Mesenchymal stem cell (in vitro differentiated cells and primary cell): ENCODE data around the gene ANKRD2.
"Not testable (repeated sequence)": the region's sequence is repeated elsewhere in the genome, so short reads cannot be mapped to it uniquely, and the experiment has no call there.

Source experiments
- DNase-seq: peaks from one replicate; pipeline ENCODE4 v3.0.0-alpha.2; 2013
- H2AFZ ChIP-seq: one replicate; pipeline ENCODE4 v1.6.1; 2013; ENCODE audit warnings: low read depth, mild to moderate bottlenecking, control low read depth, inconsistent platforms, low read length, moderate library complexity
- H2AK5ac ChIP-seq: 2 replicates; pipeline ENCODE4 v1.6.1; 2013; ENCODE audit warnings: low read length, moderate library complexity, mild to moderate bottlenecking, inconsistent platforms; ENCODE audit not compliant: severe bottlenecking
- H2BK120ac ChIP-seq: one replicate; pipeline ENCODE4 v1.6.1; 2013; ENCODE audit warnings: low read depth, mild to moderate bottlenecking, inconsistent platforms, low read length, moderate library complexity
- H2BK12ac ChIP-seq, 2 experiments: one replicate each; pipeline ENCODE4 v1.6.1; 2013; ENCODE audit warnings: inconsistent platforms in 2 of 2, low read length in 2 of 2, mild to moderate bottlenecking in 2 of 2, moderate library complexity in 2 of 2, control low read depth in 1 of 2
- H2BK15ac ChIP-seq: one replicate; pipeline ENCODE4 v1.6.1; 2013; ENCODE audit warnings: mild to moderate bottlenecking, low read depth, inconsistent platforms; ENCODE audit not compliant: poor library complexity, severe bottlenecking
- H2BK5ac ChIP-seq: 2 replicates; pipeline ENCODE4 v1.6.1; 2013; ENCODE audit warnings: low read depth, mild to moderate bottlenecking, low read length, control low read depth, inconsistent platforms; ENCODE audit not compliant: poor library complexity, severe bottlenecking
- H3K14ac ChIP-seq, 2 experiments: one replicate each; pipeline ENCODE4 v1.6.1; 2013; ENCODE audit warnings: inconsistent platforms in 2 of 2, low read length in 2 of 2, control low read depth in 1 of 2, mild to moderate bottlenecking in 1 of 2, moderate library complexity in 1 of 2
- H3K18ac ChIP-seq, 2 experiments: one replicate each; pipeline ENCODE4 v1.6.1; 2013; ENCODE audit warnings: inconsistent platforms in 2 of 2, low read length in 2 of 2, control low read depth in 1 of 2, low read depth in 1 of 2, mild to moderate bottlenecking in 1 of 2
- H3K23ac ChIP-seq, 2 experiments: one replicate each; pipeline ENCODE4 v1.6.1; 2013; ENCODE audit warnings: inconsistent platforms in 2 of 2, low read length in 2 of 2, mild to moderate bottlenecking in 2 of 2, moderate library complexity in 2 of 2, control low read depth in 1 of 2
- H3K27ac ChIP-seq: 2 replicates; pipeline ENCODE4 v1.5.1; 2013; ENCODE audit warnings: mild to moderate bottlenecking, moderate library complexity, low read length, control low read depth, inconsistent platforms; ENCODE audit not compliant: poor library complexity, severe bottlenecking
- H3K27me3 ChIP-seq, 2 experiments: 2 replicates each; pipeline versions ENCODE4 v1.6.1 to v1.7.0; 2013; ENCODE audit warnings: low read length in 2 of 2, mild to moderate bottlenecking in 2 of 2, moderate library complexity in 2 of 2, control low read depth in 1 of 2, inconsistent platforms in 1 of 2; ENCODE audit not compliant: control insufficient read depth in 1 of 2, insufficient read depth in 1 of 2
- H3K36me3 ChIP-seq, 2 experiments: 2 replicates each; pipeline versions ENCODE4 v1.6.1 to v1.7.0; 2013; ENCODE audit warnings: low read length in 2 of 2, control low read depth in 1 of 2, inconsistent platforms in 1 of 2, low read depth in 1 of 2, mild to moderate bottlenecking in 1 of 2; ENCODE audit not compliant: insufficient read depth in 2 of 2, control insufficient read depth in 1 of 2
- H3K4ac ChIP-seq, 2 experiments: one replicate each; pipeline ENCODE4 v1.6.1; 2013; ENCODE audit warnings: inconsistent platforms in 2 of 2, low read length in 2 of 2, mild to moderate bottlenecking in 2 of 2, moderate library complexity in 2 of 2, control low read depth in 1 of 2, low read depth in 1 of 2
- H3K4me1 ChIP-seq: 2 replicates; pipeline ENCODE4 v1.6.1; 2013; ENCODE audit warnings: low read depth, low read length, control low read depth; ENCODE audit not compliant: control insufficient read depth, insufficient read depth
- H3K4me2 ChIP-seq: 2 replicates; pipeline ENCODE4 v1.6.1; 2013; ENCODE audit warnings: low read length, mild to moderate bottlenecking, inconsistent platforms; ENCODE audit not compliant: poor library complexity, severe bottlenecking
- H3K4me3 ChIP-seq, 2 experiments: 2 replicates each; pipeline versions ENCODE4 v1.5.1 to v1.7.0; 2013; ENCODE audit warnings: low read length in 2 of 2, mild to moderate bottlenecking in 2 of 2, control low read depth in 1 of 2, low read depth in 1 of 2; ENCODE audit not compliant: insufficient read depth in 1 of 2
- H3K79me1 ChIP-seq: replicated peaks from 2 replicates; pipeline ENCODE4 v1.6.1; 2013; ENCODE audit warnings: mild to moderate bottlenecking, control low read depth, low read length, inconsistent platforms; ENCODE audit not compliant: poor library complexity, severe bottlenecking
- H3K9ac ChIP-seq: 2 replicates; pipeline ENCODE4 v1.7.0; 2013; ENCODE audit warnings: mild to moderate bottlenecking, low read length, moderate library complexity
- H3K9me3 ChIP-seq: 2 replicates; pipeline ENCODE4 v1.7.0; 2013; ENCODE audit warnings: mild to moderate bottlenecking, low read length; ENCODE audit not compliant: control insufficient read depth
- H4K8ac ChIP-seq: one replicate; pipeline ENCODE4 v1.6.1; 2013; ENCODE audit warnings: inconsistent platforms, mild to moderate bottlenecking, low read length, moderate library complexity
- H4K91ac ChIP-seq: one replicate; pipeline ENCODE4 v1.6.1; 2013; ENCODE audit warnings: mild to moderate bottlenecking, low read length, inconsistent platforms
- WGBS: methylation state at CpG from one replicate; pipeline ENCODE4 v1.1.7; 2013; ENCODE audit warnings: mixed read lengths; 5-methylcytosine and 5-hydroxymethylcytosine counted together

Gene ANKRD2

GRCh38 chr10:97573672-97574071 lies 1.1 kb downstream of the ANKRD2 start:
- H3K9ac ChIP-seq: no peak overlapping the region
- H2BK5ac ChIP-seq: no peak overlapping the region
- no peak overlapping the region for H2BK15ac ChIP-seq
- H2BK12ac ChIP-seq: no peak overlapping the region
- no peaks in the 10 kb centered on the region for H3K9me3 ChIP-seq
- H3K27ac ChIP-seq: peak overlapping the region; percentile 89
- H2AFZ ChIP-seq: no peak overlapping the region
- H2AK5ac ChIP-seq: peak overlapping the region; percentile 76
- no peak overlapping the region for H3K4ac ChIP-seq
- H3K27me3 ChIP-seq: no peaks in the 10 kb centered on the region
- peaks cover 3% of the 10 kb centered on the region for H3K79me1 ChIP-seq
- WGBS: 63% methylated on average over 2 of the region's 2 CpGs
- no peak overlapping the region for H3K14ac ChIP-seq
- no peak overlapping the region for H2BK120ac ChIP-seq
- H4K91ac ChIP-seq: no peak overlapping the region
- H3K4me3 ChIP-seq: no peak overlapping the region
- peaks cover 53% of the 10 kb centered on the region for H3K4me1 ChIP-seq
- H3K23ac ChIP-seq: no peak overlapping the region
- no peak overlapping the region for H4K8ac ChIP-seq
- no peak for DNase-seq
- no peak overlapping the region for H3K4me2 ChIP-seq
- peaks cover 24 to 33% of the 10 kb centered on the region in 2 experiments for H3K36me3 ChIP-seq
- H3K18ac ChIP-seq: no peak overlapping the region

GRCh38 chr10:97574374-97575126 lies 2.0 kb downstream of the ANKRD2 start:
- Histone ChIP-seq H3K36me3 (peaks cover 16 to 24% of the 10 kb centered on the region in 2 experiments), H2BK120ac (no peak overlapping the region), H2BK5ac (peak overlapping the region; percentile 95), H3K4me3 (no peak overlapping the region), H3K4me1 (peaks cover 53% of the 10 kb centered on the region), H4K8ac (peak overlapping the region; percentile 45), H2BK12ac (no peak overlapping the region), H2AFZ (no peak overlapping the region), H3K23ac (no peak overlapping the region), H2BK15ac (no peak overlapping the region), H3K27me3 (no peaks in the 10 kb centered on the region), H3K14ac (no peak overlapping the region), H2AK5ac (peak overlapping the region; percentile 97), H3K4me2 (no peak overlapping the region), H3K27ac (peak overlapping the region; percentile 89), H3K18ac (no peak overlapping the region), H3K4ac (no peak overlapping the region), H3K9ac (no peak overlapping the region), H4K91ac (peak overlapping the region; percentile 40), H3K9me3 (no peaks in the 10 kb centered on the region), H3K79me1 (peaks cover 3% of the 10 kb centered on the region)
- DNase-seq: peak; percentile 50
- 59% methylated on average over 4 of the region's 4 CpGs for WGBS

GRCh38 chr10:97575127-97575668 lies 2.6 kb downstream of the ANKRD2 start:
- H2AK5ac ChIP-seq: peak overlapping the region; percentile 46
- peak overlapping the region in 1 of 2 experiments; percentile 48 for H3K18ac ChIP-seq
- H3K14ac ChIP-seq: peak overlapping the region in 1 of 2 experiments; percentile 85
- peaks cover 51% of the 10 kb centered on the region for H3K4me1 ChIP-seq
- H3K36me3 ChIP-seq: peaks cover 11 to 17% of the 10 kb centered on the region in 2 experiments
- no peak overlapping the region for H4K91ac ChIP-seq
- WGBS: 91% methylated on average over 5 of the region's 6 CpGs
- H3K4me2 ChIP-seq: no peak overlapping the region
- H2BK120ac ChIP-seq: no peak overlapping the region
- peaks cover under 1% of the 10 kb centered on the region for H3K79me1 ChIP-seq
- no peak overlapping the region for H2BK12ac ChIP-seq
- no peak overlapping the region for H3K4ac ChIP-seq
- DNase-seq: peak; percentile 26
- H2AFZ ChIP-seq: no peak overlapping the region
- H2BK5ac ChIP-seq: peak overlapping the region; percentile 3
- H2BK15ac ChIP-seq: no peak overlapping the region
- no peak overlapping the region for H4K8ac ChIP-seq
- no peak overlapping the region for H3K9ac ChIP-seq
- no peaks in the 10 kb centered on the region for H3K27me3 ChIP-seq
- no peak overlapping the region for H3K23ac ChIP-seq
- H3K9me3 ChIP-seq: no peaks in the 10 kb centered on the region
- H3K27ac ChIP-seq: peak overlapping the region; percentile 74
- no peak overlapping the region for H3K4me3 ChIP-seq

GRCh38 chr10:97576487-97576886 lies 3.9 kb downstream of the ANKRD2 start:
- not testable (repeated sequence) for H2AFZ ChIP-seq, H3K4me3 ChIP-seq, H3K23ac ChIP-seq, H2BK12ac ChIP-seq, H3K27ac ChIP-seq, H4K91ac ChIP-seq, H3K9ac ChIP-seq, H2AK5ac ChIP-seq, H3K79me1 ChIP-seq, H3K36me3 ChIP-seq, H3K27me3 ChIP-seq, H3K9me3 ChIP-seq, H2BK120ac ChIP-seq, DNase-seq, H3K4me2 ChIP-seq, H3K4ac ChIP-seq, H3K14ac ChIP-seq, H2BK15ac ChIP-seq, H4K8ac ChIP-seq, H2BK5ac ChIP-seq, H3K18ac ChIP-seq
- 50% methylated on average over 5 of the region's 5 CpGs for WGBS
- H3K4me1 ChIP-seq: peaks cover 40% of the 10 kb centered on the region
